HuH-7.5 (cell line): ENCODE measurements around the gene RPL3.

Experiments
- DNase-seq: peaks from one replicate; pipeline ENCODE4 v3.0.0; 2011; ENCODE audit warnings: low spot score

RPL3 gene

GRCh38 chr22:39317084-39317774 is 2.2 kb downstream of the RPL3 start:
- no peak for DNase-seq

GRCh38 chr22:39316440-39317083 is 2.9 kb downstream of the RPL3 start:
- DNase-seq = no peak

- DNase-seq = no peak
These were observed 4.0 kb downstream of the RPL3 start for GRCh38 chr22:39315389-39315788.

GRCh38 chr22:39314251-39314971 is 5.0 kb downstream of the RPL3 start:
- DNase-seq = no peak

GRCh38 chr22:39313258-39314001 is 6.0 kb downstream of the RPL3 start:
- no peak for DNase-seq

- DNase-seq = no peak
These were observed 7.0 kb downstream of the RPL3 start for GRCh38 chr22:39312410-39312809.

GRCh38 chr22:39311592-39312400 is 7.6 kb downstream of the RPL3 start:
- no peak for DNase-seq

- no peak for DNase-seq
These were observed 9.3 kb downstream of the RPL3 start for GRCh38 chr22:39309881-39310714.

GRCh38 chr22:39309364-39309861 is 10.0 kb downstream of the RPL3 start:
- no peak for DNase-seq

GRCh38 chr22:39308614-39309363 is 10.6 kb downstream of the RPL3 start:
- no peak for DNase-seq

GRCh38 chr22:39306456-39307361 is 12.7 kb downstream of the RPL3 start:
- DNase-seq = no peak

GRCh38 chr22:39303892-39304671 is 15.3 kb downstream of the RPL3 start:
- DNase-seq = no peak

GRCh38 chr22:39303358-39303757 is 16.1 kb downstream of the RPL3 start:
- DNase-seq = no peak

- DNase-seq = no peak
These were observed 16.9 kb downstream of the RPL3 start for GRCh38 chr22:39302431-39302960.

GRCh38 chr22:39301926-39302325 is 17.5 kb downstream of the RPL3 start:
- DNase-seq = no peak

- DNase-seq = no peak
These were observed 18.3 kb downstream of the RPL3 start for GRCh38 chr22:39301108-39301507.

GRCh38 chr22:39300186-39300830 is 19.1 kb downstream of the RPL3 start:
- DNase-seq = no peak
